Measurements from ENCODE around the gene ADM5. TPM values are rescaled to one million over a fixed set of nuclear protein-coding genes. Genes with fewer than 3 reads are reported as not detected.

Gene ADM5
- total and polyA plus RNA-seq, 2 experiments from 2014 or later, result 2.2 to 5.1 TPM

DNA sequence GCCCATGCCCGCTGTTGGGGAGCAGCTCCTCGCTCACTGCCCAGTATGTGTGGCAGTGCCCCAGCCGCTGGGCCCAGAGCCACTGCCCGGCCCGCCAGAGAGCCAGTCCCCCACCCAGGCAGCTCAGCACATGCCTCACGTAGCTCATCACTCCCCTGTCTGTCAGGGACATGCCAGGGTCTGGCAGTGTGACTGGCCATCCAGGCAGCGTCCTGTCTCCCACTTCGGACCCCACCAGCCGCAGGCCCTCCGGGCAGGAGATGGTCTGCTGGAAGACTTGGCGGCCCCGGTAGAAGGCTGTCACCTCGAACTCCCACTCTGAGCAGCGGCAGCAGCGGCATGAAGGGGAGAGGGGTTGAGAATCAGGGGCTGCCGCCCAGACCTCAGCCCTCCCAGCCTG lies 27.4 kb upstream of the ADM5 start:
- no peaks in the 10 kb centered on the region for H3K9me3 ChIP-seq (ENCODE audit: low read depth)
- no peaks in the 10 kb centered on the region for H3K27me3 ChIP-seq
- no peak overlapping the region for H3K27ac ChIP-seq
- TF ChIP-seq, protein P1, sequence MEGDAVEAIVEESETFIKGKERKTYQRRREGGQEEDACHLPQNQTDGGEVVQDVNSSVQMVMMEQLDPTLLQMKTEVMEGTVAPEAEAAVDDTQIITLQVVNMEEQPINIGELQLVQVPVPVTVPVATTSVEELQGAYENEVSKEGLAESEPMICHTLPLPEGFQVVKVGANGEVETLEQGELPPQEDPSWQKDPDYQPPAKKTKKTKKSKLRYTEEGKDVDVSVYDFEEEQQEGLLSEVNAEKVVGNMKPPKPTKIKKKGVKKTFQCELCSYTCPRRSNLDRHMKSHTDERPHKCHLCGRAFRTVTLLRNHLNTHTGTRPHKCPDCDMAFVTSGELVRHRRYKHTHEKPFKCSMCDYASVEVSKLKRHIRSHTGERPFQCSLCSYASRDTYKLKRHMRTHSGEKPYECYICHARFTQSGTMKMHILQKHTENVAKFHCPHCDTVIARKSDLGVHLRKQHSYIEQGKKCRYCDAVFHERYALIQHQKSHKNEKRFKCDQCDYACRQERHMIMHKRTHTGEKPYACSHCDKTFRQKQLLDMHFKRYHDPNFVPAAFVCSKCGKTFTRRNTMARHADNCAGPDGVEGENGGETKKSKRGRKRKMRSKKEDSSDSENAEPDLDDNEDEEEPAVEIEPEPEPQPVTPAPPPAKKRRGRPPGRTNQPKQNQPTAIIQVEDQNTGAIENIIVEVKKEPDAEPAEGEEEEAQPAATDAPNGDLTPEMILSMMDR (IDR thresholded peaks at IDR 0.05; ENCODE audit: low read depth, low read length), result no peak
- H3K36me3 ChIP-seq, result peaks cover 19% of the 10 kb centered on the region
- peaks cover 6% of the 10 kb centered on the region for H3K4me1 ChIP-seq (ENCODE audit: low read depth)
- H3K4me3 ChIP-seq, result no peak overlapping the region
- no peak for DNase-seq (ENCODE audit: low read depth in 1 of 2, low spot score in 1 of 2)

DNA sequence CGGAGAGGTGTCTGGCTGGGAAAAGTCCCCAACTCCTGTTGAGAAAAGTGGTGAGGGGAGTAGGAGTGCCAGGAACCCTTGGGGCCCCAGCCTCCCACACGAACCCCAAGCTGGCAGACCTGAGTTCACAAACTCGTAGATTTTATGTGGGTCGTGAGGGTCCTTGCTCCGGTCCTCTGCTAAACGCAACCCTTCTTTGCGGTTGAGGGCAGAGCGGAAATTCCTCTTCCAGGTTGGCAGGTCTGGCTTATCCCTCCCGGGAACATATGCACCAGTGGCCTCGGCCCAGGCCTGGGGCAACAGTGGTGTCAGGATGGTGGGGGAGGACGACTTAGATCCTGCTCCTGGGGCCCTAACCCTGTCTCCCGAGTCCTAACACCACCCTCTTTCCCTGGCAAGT lies 26.2 kb upstream of the ADM5 start:
- Histone ChIP-seq H3K27ac (no peak overlapping the region), H3K9me3 (ENCODE audit: low read depth) (no peaks in the 10 kb centered on the region), H3K36me3 (peaks cover 14% of the 10 kb centered on the region), H3K27me3 (no peaks in the 10 kb centered on the region), H3K4me1 (ENCODE audit: low read depth) (peaks cover 6% of the 10 kb centered on the region), H3K4me3 (no peak overlapping the region)
- no peak for DNase-seq (ENCODE audit: low read depth in 1 of 2, low spot score in 1 of 2)
- TF ChIP-seq, protein P1 (IDR thresholded peaks at IDR 0.05; ENCODE audit: low read depth, low read length), result no peak

DNA sequence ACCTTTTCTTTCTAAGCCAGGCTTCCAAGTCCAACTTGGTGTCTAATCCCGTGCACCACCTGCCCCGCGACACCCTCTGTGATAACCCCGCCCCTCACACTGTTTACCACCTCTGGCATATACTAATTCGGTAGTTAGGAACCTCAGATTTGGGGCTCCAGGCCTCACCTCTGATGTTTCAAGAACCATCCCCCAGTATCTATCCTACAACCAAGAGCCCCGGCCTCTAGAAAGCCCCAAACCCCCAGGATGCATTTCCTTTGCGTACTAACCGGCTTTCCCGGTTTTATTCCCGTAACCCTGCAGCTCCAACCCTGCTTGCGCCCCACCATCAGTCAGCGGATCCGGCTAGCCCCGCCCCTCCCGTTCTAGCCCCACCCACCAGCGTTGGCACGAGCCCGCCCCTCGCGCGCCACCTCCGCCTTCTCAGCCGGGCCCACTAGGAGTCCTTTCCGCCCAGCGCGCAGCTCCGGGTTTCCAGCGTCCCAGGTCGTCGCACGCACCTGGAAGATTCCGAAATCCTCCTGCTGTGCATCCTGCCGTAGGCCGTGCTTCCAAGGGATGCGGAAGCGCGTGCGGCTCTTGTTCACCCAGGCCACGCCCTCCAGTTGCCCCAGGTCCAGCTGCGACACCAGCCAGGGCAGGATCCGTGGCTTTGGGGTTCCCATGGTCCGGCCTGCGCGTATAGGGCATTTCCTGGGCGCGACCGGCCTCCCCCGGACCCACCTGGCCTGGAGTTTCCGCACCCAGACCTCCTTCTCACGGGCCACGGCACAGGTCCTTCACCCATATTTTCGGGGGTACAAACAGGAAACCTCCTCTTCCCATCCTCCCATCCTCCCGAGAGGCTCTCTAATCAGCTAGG lies 25.0 kb upstream of the ADM5 start:
- Histone ChIP-seq H3K4me1 (ENCODE audit: low read depth) (peaks cover 6% of the 10 kb centered on the region), H3K4me3 (peak overlapping the region; percentile 78), H3K9me3 (ENCODE audit: low read depth) (no peaks in the 10 kb centered on the region), H3K27me3 (no peaks in the 10 kb centered on the region), H3K36me3 (peaks cover 8% of the 10 kb centered on the region), H3K27ac (no peak overlapping the region)
- DNase-seq (ENCODE audit: low read depth in 1 of 2, low spot score in 1 of 2), result peak; percentile 80 to 89
- TF ChIP-seq, protein P1 (IDR thresholded peaks at IDR 0.05; ENCODE audit: low read depth, low read length), result no peak

GRCh38 chr19:49665036-49665350 lies 24.4 kb upstream of the ADM5 start:
- H3K4me1 ChIP-seq (ENCODE audit: low read depth), result peaks cover 6% of the 10 kb centered on the region
- H3K27ac ChIP-seq, result peak overlapping the region; percentile 65
- peak overlapping the region; percentile 78 for H3K4me3 ChIP-seq
- H3K36me3 ChIP-seq, result peaks cover 8% of the 10 kb centered on the region
- no peak for DNase-seq (ENCODE audit: low read depth in 1 of 2, low spot score in 1 of 2)
- H3K9me3 ChIP-seq (ENCODE audit: low read depth), result no peaks in the 10 kb centered on the region
- H3K27me3 ChIP-seq, result no peaks in the 10 kb centered on the region
- TF ChIP-seq, protein P1 (IDR thresholded peaks at IDR 0.05; ENCODE audit: low read depth, low read length), result no peak

- H3K9me3 ChIP-seq (ENCODE audit: low read depth), result no peaks in the 10 kb centered on the region
- H3K4me3 ChIP-seq, result peak within 1 kb of the TSS; percentile 78
- TF ChIP-seq, protein P1 (IDR thresholded peaks at IDR 0.05; ENCODE audit: low read depth, low read length), result peak; percentile 8
- peaks cover 6% of the 10 kb centered on the region for H3K4me1 ChIP-seq (ENCODE audit: low read depth)
- peaks cover 8% of the 10 kb centered on the region for H3K36me3 ChIP-seq
- DNase-seq (ENCODE audit: low read depth in 1 of 2, low spot score in 1 of 2), result peak; percentile 97 to 98
- H3K27me3 ChIP-seq, result no peaks in the 10 kb centered on the region
- peak within 1 kb of the TSS; percentile 85 for H3K27ac ChIP-seq
These were observed 23.9 kb upstream of the ADM5 start, which contains the start of the genes BCL2L12 and IRF3 for GRCh38 chr19:49665351-49666119. Gene BCL2L12, plus strand, starts transcription at chr19:49665933. Its CDS starts 760 bp downstream, at chr19:49666693. Gene IRF3, minus strand, starts transcription at chr19:49665857. Its CDS starts 1,019 bp downstream, at chr19:49664838.
